ENCODE results near the gene GPR137. TPM values are rescaled to one million over a fixed set of nuclear protein-coding genes. Genes with fewer than 3 reads are reported as not detected.

GPR137 gene
- total and polyA plus RNA-seq, 9 of the 15 experiments (the other 6 are each of a cell fraction or from before 2014, with no cell fraction given): 0.32 to 26.7 (median 10.7) TPM

GRCh38 chr11:64284962-64285884, at the start of gene GPR137 (continued):
- TF ChIP-seq PURB (CRISPR knock-in tag; IDR thresholded peaks at IDR 0.05; ENCODE audit: low read depth) (no peak), POLR2AphosphoS5 (IDR thresholded peaks at IDR 0.05; ENCODE audit: control insufficient read depth, insufficient read depth, low read depth, low read length) (peak; percentile 14; the same call in 1 of the 2 replicates), RUNX1 (IDR thresholded peaks at IDR 0.05; ENCODE audit: low read depth) (no peak), ADNP (tag; IDR thresholded peaks at IDR 0.05) (no peak), ZNF174 (CRISPR knock-in tag; IDR thresholded peaks at IDR 0.05) (no peak), TAL1 (IDR thresholded peaks at IDR 0.05) (no peak), ZNF511 (CRISPR knock-in tag; IDR thresholded peaks at IDR 0.05) (no peak; the same call in 1 of the 2 replicates), SP1 (CRISPR knock-in tag; IDR thresholded peaks at IDR 0.05) (peak; percentile 43; the same call in 1 of the 2 replicates), RHOXF2B (CRISPR knock-in tag; conservative IDR thresholded peaks at IDR 0.05) (no peak), FOXP1 (CRISPR knock-in tag; IDR thresholded peaks at IDR 0.05) (peak; percentile 79; the same call in 1 of the 2 replicates)
- TF ChIP-seq, protein P1, sequence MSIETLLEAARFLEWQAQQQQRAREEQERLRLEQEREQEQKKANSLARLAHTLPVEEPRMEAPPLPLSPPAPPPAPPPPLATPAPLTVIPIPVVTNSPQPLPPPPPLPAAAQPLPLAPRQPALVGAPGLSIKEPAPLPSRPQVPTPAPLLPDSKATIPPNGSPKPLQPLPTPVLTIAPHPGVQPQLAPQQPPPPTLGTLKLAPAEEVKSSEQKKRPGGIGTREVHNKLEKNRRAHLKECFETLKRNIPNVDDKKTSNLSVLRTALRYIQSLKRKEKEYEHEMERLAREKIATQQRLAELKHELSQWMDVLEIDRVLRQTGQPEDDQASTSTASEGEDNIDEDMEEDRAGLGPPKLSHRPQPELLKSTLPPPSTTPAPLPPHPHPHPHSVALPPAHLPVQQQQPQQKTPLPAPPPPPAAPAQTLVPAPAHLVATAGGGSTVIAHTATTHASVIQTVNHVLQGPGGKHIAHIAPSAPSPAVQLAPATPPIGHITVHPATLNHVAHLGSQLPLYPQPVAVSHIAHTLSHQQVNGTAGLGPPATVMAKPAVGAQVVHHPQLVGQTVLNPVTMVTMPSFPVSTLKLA (conservative IDR thresholded peaks at IDR 0.05): peak in 1 of 2 experiments; percentile 45; a peak in 1 of 4 replicates
- TF ChIP-seq, protein P2, sequence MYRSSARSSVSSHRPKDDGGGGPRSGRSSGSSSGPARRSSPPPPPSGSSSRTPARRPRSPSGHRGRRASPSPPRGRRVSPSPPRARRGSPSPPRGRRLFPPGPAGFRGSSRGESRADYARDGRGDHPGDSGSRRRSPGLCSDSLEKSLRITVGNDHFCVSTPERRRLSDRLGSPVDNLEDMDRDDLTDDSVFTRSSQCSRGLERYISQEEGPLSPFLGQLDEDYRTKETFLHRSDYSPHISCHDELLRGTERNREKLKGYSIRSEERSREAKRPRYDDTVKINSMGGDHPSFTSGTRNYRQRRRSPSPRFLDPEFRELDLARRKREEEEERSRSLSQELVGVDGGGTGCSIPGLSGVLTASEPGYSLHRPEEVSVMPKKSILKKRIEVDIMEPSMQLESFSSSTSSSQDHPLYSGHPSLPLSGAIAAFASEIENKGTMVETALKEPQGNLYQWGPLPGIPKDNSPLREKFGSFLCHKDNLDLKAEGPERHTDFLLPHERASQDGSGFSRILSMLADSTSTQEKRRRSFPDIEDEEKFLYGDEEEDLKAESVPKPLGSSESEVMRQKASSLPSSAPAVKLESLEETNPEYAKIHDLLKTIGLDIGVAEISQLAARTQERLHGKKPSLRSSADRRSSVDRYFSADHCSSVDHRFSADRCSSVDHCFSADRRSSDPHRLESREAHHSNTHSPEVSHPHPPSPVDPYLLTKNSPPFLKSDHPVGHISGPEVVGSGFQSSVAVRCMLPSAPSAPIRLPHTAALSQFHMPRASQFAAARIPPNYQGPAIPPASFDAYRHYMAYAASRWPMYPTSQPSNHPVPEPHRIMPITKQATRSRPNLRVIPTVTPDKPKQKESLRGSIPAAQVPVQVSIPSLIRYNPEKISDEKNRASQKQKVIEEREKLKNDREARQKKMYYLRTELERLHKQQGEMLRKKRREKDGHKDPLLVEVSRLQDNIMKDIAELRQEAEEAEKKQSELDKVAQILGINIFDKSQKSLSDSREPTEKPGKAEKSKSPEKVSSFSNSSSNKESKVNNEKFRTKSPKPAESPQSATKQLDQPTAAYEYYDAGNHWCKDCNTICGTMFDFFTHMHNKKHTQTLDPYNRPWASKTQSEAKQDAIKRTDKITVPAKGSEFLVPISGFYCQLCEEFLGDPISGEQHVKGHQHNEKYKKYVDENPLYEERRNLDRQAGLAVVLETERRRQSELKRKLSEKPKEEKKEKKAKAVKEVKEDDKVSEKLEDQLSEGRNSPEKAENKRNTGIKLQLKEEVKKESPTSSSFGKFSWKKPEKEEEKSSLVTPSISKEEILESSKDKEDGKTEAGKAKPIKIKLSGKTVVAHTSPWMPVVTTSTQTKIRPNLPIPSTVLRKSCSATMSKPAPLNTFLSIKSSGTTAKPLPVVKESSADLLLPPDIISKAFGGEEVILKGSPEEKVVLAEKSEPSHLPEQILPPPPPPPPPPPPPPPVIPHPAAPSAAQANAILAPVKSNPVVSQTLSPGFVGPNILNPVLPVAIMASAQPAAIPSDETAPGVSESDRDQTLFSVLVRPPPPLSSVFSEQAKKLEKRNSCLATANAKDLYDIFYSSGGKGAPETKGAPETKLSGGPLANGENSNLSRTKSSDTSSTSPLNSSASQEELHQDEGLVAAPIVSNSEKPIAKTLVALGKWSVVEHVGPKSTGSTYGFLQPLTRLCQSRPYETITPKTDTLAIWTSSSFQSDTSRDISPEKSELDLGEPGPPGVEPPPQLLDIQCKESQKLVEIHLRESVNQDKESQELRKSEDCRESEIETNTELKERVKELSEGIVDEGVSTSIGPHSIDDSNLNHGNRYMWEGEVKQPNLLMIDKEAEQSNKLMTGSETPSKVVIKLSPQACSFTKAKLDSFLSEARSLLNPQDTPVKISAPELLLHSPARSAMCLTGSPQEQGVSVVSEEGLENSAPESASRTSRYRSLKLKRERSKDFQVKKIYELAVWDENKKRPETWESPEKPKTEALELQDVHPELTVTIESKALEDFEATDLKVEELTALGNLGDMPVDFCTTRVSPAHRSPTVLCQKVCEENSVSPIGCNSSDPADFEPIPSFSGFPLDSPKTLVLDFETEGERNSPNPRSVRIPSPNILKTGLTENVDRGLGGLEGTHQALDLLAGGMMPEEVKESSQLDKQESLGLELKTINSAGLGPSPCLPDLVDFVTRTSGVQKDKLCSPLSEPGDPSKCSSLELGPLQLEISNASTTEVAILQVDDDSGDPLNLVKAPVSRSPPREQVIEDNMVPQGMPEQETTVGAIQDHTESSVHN (IDR thresholded peaks at IDR 0.05; ENCODE audit: borderline replicate concordance in 1 of 2, low read depth in 1 of 2): no peak
- TF ChIP-seq, protein P3, sequence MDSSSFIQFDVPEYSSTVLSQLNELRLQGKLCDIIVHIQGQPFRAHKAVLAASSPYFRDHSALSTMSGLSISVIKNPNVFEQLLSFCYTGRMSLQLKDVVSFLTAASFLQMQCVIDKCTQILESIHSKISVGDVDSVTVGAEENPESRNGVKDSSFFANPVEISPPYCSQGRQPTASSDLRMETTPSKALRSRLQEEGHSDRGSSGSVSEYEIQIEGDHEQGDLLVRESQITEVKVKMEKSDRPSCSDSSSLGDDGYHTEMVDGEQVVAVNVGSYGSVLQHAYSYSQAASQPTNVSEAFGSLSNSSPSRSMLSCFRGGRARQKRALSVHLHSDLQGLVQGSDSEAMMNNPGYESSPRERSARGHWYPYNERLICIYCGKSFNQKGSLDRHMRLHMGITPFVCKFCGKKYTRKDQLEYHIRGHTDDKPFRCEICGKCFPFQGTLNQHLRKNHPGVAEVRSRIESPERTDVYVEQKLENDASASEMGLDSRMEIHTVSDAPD (CRISPR knock-in tag; IDR thresholded peaks at IDR 0.05): no peak
